ENCODE measurements around the gene NF1.

The NF1 gene

GRCh38 chr17:31373150-31374093 is 278.6 kb downstream of the NF1 start:
- Histone ChIP-seq H3K4me3 (IDR thresholded peaks at IDR 0.05; ENCODE audit: insufficient read depth, low read depth, low read length) (no peak overlapping the region), H3K9ac (no peak overlapping the region)

DNA sequence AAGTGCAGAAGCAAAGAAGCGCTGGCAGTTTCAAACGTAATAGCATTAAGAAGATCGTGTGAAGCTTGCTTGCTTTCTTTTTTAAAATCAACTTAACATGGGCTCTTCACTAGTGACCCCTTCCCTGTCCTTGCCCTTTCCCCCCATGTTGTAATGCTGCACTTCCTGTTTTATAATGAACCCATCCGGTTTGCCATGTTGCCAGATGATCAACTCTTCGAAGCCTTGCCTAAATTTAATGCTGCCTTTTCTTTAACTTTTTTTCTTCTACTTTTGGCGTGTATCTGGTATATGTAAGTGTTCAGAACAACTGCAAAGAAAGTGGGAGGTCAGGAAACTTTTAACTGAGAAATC is 279.3 kb downstream of the NF1 start:
- no peak overlapping the region for H3K4me2 ChIP-seq
- no peak overlapping the region for H3K4me3 ChIP-seq (IDR thresholded peaks at IDR 0.05; ENCODE audit: insufficient read depth, low read depth, low read length)
- no peak overlapping the region for H3K27ac ChIP-seq
- no peaks in the 10 kb centered on the region for H4K20me1 ChIP-seq (ENCODE audit: insufficient read depth)
- no peaks in the 10 kb centered on the region for H3K79me2 ChIP-seq (ENCODE audit: insufficient read depth, low read depth)
- H3K27me3 ChIP-seq (ENCODE audit: insufficient read depth, low read depth) = no peaks in the 10 kb centered on the region
- no peaks in the 10 kb centered on the region for H3K36me3 ChIP-seq (ENCODE audit: insufficient read depth)
- TF ChIP-seq, protein P1, sequence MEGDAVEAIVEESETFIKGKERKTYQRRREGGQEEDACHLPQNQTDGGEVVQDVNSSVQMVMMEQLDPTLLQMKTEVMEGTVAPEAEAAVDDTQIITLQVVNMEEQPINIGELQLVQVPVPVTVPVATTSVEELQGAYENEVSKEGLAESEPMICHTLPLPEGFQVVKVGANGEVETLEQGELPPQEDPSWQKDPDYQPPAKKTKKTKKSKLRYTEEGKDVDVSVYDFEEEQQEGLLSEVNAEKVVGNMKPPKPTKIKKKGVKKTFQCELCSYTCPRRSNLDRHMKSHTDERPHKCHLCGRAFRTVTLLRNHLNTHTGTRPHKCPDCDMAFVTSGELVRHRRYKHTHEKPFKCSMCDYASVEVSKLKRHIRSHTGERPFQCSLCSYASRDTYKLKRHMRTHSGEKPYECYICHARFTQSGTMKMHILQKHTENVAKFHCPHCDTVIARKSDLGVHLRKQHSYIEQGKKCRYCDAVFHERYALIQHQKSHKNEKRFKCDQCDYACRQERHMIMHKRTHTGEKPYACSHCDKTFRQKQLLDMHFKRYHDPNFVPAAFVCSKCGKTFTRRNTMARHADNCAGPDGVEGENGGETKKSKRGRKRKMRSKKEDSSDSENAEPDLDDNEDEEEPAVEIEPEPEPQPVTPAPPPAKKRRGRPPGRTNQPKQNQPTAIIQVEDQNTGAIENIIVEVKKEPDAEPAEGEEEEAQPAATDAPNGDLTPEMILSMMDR (conservative IDR thresholded peaks at IDR 0.05; ENCODE audit: low read depth, low read length) = no peak
- H3K9ac ChIP-seq = no peak overlapping the region
- H3K4me1 ChIP-seq (ENCODE audit: low read depth, poor library complexity, severe bottlenecking) = peaks cover 8% of the 10 kb centered on the region
- no peak overlapping the region for H2AFZ ChIP-seq (ENCODE audit: low read depth)

More at GRCh38 chr17:31373150-31374093, 278.6 kb downstream of the NF1 start:
- TF ChIP-seq, protein P1 (conservative IDR thresholded peaks at IDR 0.05; ENCODE audit: low read depth, low read length) = peak; percentile 70
- H3K27ac ChIP-seq = no peak overlapping the region
- H3K4me1 ChIP-seq (ENCODE audit: low read depth, poor library complexity, severe bottlenecking) = peaks cover 8% of the 10 kb centered on the region
- H4K20me1 ChIP-seq (ENCODE audit: insufficient read depth) = no peaks in the 10 kb centered on the region
- H3K36me3 ChIP-seq (ENCODE audit: insufficient read depth) = no peaks in the 10 kb centered on the region
- no peaks in the 10 kb centered on the region for H3K79me2 ChIP-seq (ENCODE audit: insufficient read depth, low read depth)
- no peak overlapping the region for H2AFZ ChIP-seq (ENCODE audit: low read depth)
- H3K27me3 ChIP-seq (ENCODE audit: insufficient read depth, low read depth) = no peaks in the 10 kb centered on the region
- H3K4me2 ChIP-seq = no peak overlapping the region

- Histone ChIP-seq H2AFZ (ENCODE audit: low read depth) (no peak overlapping the region), H3K27me3 (ENCODE audit: insufficient read depth, low read depth) (no peaks in the 10 kb centered on the region), H3K4me3 (IDR thresholded peaks at IDR 0.05; ENCODE audit: insufficient read depth, low read depth, low read length) (no peak overlapping the region), H3K4me2 (no peak overlapping the region), H3K27ac (no peak overlapping the region), H3K79me2 (ENCODE audit: insufficient read depth, low read depth) (no peaks in the 10 kb centered on the region), H3K4me1 (ENCODE audit: low read depth, poor library complexity, severe bottlenecking) (peaks cover 8% of the 10 kb centered on the region), H3K36me3 (ENCODE audit: insufficient read depth) (no peaks in the 10 kb centered on the region), H4K20me1 (ENCODE audit: insufficient read depth) (no peaks in the 10 kb centered on the region), H3K9ac (no peak overlapping the region)
- TF ChIP-seq, protein P1 (conservative IDR thresholded peaks at IDR 0.05; ENCODE audit: low read depth, low read length) = no peak
Observed at GRCh38 chr17:31374503-31374902, 279.7 kb downstream of the NF1 start.

GRCh38 chr17:31378638-31379037 is 283.9 kb downstream of the NF1 start:
- H3K4me3 ChIP-seq (IDR thresholded peaks at IDR 0.05; ENCODE audit: insufficient read depth, low read depth, low read length) = no peak overlapping the region
- no peaks in the 10 kb centered on the region for H4K20me1 ChIP-seq (ENCODE audit: insufficient read depth)
- TF ChIP-seq, protein P1 (conservative IDR thresholded peaks at IDR 0.05; ENCODE audit: low read depth, low read length) = no peak
- H3K27ac ChIP-seq = no peak overlapping the region
- no peaks in the 10 kb centered on the region for H3K79me2 ChIP-seq (ENCODE audit: insufficient read depth, low read depth)
- no peak overlapping the region for H3K9ac ChIP-seq
- no peaks in the 10 kb centered on the region for H3K27me3 ChIP-seq (ENCODE audit: insufficient read depth, low read depth)
- no peak overlapping the region for H2AFZ ChIP-seq (ENCODE audit: low read depth)
- H3K36me3 ChIP-seq (ENCODE audit: insufficient read depth) = no peaks in the 10 kb centered on the region
- no peak overlapping the region for H3K4me2 ChIP-seq
- H3K4me1 ChIP-seq (ENCODE audit: low read depth, poor library complexity, severe bottlenecking) = no peaks in the 10 kb centered on the region
